OCI-M1 (cell line): Measurements from ENCODE around the gene IL1R1.

Source experiments
- DNase-seq: peaks from one replicate; lab custom pipeline; 2025; lab: John Stamatoyannopoulos, UW

The IL1R1 gene

DNA sequence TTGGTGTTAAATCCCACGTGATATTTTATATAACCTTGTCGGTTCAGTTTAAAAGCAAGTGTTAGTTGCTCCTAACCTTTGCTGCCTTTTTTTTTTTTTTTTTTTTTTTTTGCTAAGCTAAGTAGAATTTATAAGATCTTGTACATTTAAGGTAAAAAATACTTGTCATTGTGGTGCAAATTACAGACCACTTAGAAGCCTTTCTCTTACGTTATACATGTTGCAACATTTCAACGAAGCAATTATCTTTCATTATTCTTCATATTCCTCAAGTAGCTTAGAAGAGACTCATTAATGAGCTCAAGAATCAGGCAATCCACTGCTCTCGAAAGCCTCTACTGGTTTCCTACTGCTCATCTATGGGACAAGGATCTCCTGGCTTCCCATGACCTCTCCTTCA lies 29.4 kb downstream of the IL1R1 start:
- DNase-seq = no peak

DNA sequence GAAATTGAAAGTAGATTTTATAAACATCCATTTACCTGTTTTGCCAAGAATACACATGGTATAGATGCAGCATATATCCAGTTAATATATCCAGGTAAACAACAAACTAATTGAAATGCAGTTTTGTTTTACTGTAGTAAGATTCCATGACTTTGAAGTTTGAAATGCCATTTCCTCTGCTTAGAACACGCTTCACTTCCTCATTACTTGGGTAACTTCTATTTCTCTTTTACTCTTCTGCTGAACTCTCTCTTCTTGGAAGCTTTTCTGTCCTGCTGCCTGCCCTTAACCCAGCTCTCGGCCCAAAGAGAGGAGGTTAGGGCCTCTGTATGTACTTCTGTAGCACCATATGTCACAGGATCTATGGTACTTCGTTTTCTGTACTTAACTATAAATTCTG lies 30.2 kb downstream of the IL1R1 start:
- DNase-seq = no peak

DNA sequence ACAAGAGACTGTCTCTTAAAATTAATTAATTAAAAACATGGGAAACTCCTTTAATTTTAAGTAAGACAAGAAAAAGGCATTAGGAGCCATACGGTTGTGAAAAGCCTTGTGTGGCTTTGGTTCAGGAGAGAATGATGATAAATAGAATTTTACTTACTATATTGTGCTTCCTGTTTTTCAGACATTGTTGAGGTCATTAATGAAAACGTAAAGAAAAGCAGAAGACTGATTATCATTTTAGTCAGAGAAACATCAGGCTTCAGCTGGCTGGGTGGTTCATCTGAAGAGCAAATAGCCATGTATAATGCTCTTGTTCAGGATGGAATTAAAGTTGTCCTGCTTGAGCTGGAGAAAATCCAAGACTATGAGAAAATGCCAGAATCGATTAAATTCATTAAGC lies 33.6 kb downstream of the IL1R1 start:
- no peak for DNase-seq

DNA sequence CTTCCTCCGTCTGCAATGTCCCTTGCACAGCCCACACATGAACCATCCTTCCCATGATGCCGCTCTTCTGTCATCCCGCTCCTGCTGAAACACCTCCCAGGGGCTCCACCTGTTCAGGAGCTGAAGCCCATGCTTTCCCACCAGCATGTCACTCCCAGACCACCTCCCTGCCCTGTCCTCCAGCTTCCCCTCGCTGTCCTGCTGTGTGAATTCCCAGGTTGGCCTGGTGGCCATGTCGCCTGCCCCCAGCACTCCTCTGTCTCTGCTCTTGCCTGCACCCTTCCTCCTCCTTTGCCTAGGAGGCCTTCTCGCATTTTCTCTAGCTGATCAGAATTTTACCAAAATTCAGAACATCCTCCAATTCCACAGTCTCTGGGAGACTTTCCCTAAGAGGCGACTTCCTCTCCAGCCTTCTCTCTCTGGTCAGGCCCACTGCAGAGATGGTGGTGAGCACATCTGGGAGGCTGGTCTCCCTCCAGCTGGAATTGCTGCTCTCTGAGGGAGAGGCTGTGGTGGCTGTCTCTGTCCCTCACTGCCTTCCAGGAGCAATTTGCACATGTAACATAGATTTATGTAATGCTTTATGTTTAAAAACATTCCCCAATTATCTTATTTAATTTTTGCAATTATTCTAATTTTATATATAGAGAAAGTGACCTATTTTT lies 35.4 kb downstream of the IL1R1 start:
- no peak for DNase-seq

DNA sequence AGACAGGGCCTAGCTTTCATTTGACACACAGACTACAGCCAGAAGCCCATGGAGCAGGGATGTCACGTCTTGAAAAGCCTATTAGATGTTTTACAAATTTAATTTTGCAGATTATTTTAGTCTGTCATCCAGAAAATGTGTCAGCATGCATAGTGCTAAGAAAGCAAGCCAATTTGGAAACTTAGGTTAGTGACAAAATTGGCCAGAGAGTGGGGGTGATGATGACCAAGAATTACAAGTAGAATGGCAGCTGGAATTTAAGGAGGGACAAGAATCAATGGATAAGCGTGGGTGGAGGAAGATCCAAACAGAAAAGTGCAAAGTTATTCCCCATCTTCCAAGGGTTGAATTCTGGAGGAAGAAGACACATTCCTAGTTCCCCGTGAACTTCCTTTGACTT lies 36.5 kb downstream of the IL1R1 start:
- no peak for DNase-seq

DNA sequence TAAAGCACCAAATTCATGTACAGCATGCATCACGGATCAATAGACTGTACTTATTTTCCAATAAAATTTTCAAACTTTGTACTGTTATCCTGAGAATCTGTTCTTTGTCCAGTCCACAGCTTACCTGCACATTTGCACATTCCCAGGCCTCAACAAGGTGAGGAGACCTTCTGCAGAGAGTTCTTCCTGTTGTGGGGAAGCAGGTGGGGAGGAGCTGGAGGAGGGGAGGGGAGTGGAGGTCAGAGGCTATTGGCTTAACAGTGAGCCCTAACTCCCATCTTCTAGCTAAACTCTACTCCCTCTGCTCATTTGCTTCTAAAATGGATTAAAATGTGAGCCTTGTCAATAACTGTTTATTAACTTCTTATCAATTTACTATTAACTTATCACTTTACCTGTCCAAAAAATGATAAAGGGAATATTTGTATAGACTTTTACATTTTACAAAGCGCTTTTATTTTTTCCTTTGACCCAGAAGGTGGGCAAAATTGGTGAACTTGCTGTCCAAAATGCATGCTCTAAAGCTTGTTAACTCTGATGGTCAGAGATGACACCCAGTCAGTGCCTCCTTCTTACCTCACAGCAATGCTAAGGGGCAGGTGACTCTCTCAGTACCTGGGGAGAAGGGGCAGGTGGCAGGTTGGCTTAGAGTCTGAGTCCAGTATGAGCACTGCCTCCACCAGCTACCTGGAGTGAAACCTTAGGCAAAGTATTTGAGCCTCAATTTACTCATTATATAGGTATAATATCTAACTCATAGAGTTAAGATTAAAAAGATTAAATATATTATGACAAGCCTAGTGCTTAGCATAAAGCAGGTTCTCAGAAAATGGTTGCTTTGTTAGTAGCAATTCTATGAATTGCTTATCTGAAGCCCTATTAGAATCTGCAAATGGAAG lies 37.5 kb downstream of the IL1R1 start:
- DNase-seq = no peak

DNA sequence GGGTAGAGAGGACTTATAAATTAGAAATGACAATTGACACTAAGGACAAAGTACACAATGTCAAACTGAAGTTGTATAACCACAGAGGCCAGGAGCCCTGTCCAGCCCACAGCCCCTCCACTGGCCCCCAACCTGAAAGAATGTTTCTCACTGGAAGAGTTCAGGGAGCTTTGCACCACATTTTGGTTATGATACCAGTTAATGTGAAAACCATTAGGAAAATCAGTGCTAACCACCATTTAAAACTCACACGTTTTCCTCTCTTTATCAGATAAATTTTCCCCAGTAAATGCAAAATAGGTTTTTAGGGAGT lies 38.1 kb downstream of the IL1R1 start:
- no peak for DNase-seq

DNA sequence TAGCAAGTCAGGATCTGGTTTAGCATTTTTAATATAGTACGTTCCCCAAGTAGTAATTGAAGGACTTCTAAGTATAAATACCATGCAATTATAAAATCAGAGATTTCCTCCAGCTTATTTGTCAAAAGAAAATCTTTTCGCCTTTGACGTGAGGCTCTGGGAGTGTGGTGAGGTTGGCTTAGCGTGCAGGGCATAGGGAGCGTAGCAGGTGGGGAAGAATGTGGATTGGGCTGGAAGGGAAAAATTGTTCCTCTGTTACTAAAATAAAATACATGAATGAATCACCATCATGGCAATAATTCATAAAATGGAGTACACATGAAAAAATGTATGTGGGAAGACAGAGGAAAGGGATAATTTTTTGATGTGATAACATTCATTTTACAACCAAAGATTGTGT lies 38.8 kb downstream of the IL1R1 start:
- DNase-seq = no peak

DNA sequence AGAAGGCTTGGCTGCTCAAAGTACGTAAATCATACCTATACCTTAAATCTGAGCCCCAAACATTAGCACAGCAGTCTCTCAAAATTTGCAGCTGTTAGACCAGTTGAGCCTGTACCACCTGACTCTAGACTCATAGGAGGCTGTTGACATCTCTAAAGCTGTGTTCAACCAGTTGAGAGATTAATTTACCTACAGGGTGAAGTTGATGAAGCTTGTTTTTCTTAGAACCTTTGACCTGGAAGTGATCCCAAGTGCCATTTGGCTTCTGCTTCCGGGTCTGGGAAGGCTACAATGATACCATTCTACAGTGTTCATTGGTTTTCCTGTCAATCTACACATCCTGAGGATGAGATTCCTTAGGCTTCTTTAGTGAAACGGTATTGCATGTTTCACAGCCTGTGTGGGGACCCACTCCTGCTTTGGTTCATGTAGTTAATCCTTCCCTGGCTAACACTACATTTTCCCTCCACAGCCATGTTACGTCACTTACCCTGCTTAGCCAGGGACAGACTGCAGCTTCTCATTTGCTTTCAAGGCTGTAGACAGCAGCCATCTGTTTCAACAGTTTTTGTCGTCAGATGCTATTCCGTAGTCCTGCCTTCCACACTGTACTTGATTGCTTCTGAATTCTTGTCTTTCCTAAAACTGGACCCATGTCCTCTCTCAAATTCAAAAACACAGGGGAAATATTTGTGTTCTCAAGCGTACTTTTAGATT lies 39.5 kb downstream of the IL1R1 start:
- DNase-seq = no peak

DNA sequence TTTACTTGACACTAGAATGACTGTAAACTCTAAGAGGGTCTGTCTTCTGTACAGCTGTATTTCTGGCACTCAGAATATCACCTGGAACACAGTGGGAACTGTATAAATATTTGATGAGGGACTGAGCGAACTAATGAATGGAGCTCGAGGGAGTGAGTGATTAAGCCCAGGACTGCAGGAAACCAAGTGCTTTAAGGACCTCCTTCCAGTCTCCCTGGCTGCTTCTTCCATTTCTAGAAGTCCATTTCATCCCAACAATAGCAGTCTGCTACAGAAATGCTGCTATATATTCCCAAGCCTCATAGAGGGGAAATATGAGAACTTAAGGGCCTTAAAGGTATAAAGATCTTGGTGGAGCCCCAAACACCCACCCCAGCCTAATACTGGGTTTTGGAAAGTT lies 41.5 kb downstream of the IL1R1 start:
- no peak for DNase-seq

DNA sequence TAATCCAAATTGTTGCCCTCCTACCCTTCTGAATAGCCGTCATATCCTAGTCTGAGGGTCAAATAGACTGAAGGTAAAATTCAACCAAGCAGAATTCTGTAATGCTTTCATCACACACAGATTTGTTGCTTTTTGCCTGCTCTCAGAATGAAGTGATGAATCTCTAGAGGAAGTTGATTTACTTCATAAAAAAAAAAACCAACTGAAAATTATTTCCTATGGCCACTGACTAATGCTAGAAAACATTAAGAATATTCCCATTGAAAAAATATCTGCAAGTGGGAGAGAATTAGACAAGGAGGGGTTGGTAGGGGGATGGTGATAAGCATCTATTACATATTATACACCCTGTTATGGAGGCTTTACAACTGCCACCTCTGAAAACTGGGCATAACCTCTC lies 42.0 kb downstream of the IL1R1 start:
- no peak for DNase-seq

DNA sequence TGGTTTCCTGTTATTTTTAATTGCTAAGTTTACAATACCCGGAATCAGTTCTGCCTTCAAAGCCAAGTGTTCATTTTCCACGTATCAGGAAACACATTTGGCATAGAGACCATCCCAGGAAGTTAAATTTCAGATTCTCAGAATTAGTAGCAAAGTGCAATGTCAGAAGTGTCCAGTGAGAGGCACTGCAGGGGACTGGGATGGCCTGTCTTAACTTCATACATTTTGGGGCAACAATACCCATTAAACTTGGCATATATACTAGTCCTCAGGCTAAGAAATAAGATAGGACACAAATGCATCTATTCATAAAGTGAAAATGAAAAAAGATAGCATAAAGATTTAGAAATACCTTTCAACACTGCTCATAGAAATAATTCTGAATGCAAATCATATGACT lies 42.8 kb downstream of the IL1R1 start:
- DNase-seq = peak; percentile 21

DNA sequence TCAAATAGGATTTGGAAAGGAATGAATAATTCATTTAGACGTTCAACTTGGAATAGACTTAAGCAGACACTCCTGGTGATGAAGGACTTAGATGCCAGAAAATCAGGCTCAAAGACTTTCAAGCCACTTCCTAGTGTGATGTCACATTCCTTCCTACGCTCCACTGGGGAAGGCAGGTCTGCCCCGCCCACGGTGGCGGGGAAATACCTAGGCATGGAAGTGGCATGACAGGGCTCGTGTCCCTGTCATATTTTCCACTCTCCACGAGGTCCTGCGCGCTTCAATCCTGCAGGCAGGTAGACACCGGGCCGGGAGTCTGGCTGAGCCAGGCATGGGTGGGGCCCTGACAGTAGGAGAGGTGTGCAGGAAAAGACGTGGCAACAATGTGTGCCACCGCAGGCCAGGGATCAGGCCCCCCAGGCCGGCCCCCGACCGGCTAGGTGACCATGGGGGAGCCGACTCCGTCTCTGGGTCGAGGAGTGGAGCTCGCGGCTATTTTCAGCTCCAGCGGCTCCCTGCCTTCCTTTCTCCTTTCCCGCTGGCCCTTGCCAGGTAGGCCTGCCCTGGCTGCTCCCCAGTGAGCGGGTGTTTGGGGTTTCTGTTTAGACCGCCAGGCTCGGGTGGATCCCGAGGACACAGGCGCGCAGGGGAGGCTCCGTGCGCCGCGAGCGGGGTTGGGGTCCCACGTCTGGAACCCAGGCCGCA lies 44.4 kb downstream of the IL1R1 start, which contains the start of gene IL1RL2:
TSS of gene IL1RL2 (plus strand) at position 233 of the 705 bp plus-strand sequence. CDS start 845 bp downstream, outside the sequence.
- DNase-seq = no peak

DNA sequence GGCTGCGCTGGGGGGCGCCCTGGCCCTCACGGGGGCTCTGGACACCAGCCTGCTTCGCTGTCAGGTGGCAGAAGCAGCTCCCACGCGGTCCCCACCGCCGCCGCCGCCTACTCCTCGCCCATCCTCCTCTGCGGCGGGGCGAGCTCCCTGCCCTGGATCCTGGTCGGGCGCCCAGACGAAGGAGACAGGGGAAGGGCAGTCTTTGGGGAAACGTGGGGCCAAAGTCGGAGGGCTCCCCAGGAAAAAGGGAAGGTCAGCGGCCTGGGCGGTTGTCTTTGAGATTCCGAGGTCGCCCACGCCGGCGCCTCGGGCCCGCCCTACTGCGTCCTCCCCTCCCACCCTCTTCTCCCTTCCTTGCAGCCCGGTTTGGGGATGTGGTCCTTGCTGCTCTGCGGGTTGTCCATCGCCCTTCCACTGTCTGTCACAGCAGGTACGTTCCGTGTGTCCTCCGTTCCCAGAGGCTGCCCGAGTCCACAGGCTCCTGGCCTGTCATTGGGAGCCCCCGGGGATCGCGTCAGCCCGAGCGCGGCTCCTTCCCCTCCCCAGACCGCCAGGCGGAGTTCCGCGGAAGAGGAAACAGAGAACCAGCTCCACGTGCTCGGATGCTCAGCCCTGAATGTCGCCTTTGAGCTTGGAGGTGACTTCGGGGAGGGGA lies 45.1 kb downstream of the IL1R1 start:
- DNase-seq = no peak

DNA sequence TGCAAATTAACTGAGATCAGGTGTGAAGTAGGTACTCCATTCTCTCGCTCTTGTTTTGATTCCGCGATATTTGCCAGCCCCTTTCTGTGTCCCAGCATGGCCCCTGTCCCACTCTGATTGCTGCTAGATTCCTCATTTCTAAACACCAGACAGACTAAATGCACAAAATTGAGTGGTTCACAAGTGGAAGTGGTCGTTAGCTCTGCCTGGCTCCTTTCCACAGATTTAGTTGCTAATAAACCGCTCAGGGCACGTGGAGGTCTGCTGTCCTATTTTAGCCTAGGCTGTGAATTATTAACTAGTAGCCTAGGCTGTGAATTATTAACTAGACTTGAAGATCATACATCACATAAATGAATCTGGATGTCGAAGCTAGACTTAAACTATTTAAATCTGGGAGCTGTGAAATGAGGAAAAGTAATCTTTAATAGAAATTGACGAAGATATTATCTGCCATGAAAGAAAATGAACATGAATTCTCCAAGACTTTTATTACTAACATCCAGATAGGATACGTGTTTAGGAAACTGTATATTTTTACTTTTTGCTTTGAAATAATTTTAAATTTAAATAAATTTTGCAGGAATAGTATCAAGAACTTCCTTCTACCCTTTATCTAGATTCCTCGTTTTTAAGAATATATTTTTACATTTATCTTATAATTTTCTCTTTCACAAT lies 48.0 kb downstream of the IL1R1 start:
- DNase-seq = no peak

DNA sequence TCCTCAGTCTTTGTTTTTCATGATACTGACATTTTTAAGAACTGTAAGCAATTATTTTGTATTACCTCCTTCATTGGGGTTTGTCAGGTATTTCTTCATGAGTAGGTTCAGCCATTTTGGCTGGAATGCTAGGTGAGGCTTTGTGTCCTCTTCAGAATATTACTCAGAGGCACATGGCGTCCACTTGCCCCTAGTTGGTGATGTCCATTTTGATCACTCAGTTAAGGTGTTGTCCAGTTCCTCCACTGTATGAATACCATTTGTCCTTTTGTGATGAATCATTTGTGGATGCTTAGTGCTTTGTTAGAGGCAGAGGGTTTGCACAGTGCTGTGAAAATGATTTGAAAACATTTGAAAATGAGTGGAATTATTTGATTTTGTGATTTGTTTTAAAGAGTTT lies 49.0 kb downstream of the IL1R1 start:
- DNase-seq = no peak

DNA sequence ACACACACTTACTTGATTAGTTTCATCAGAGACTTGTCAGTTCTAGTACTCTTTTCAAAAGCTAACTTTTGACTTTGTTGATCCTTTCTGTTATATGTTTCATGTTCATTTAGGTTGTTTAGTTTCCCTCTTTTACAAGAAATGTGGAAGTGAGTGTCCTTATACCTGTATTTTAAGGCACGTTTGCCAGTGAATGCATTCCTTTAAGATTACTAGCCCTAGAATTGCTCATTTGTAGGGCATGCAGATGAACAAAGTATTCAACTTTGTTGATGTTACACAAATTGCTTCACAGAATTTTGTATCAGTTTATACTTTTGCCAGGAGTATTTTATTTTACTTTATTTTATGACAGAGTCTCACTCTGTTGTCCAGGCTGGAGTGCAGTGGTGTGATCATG lies 50.5 kb downstream of the IL1R1 start:
- DNase-seq = no peak

DNA sequence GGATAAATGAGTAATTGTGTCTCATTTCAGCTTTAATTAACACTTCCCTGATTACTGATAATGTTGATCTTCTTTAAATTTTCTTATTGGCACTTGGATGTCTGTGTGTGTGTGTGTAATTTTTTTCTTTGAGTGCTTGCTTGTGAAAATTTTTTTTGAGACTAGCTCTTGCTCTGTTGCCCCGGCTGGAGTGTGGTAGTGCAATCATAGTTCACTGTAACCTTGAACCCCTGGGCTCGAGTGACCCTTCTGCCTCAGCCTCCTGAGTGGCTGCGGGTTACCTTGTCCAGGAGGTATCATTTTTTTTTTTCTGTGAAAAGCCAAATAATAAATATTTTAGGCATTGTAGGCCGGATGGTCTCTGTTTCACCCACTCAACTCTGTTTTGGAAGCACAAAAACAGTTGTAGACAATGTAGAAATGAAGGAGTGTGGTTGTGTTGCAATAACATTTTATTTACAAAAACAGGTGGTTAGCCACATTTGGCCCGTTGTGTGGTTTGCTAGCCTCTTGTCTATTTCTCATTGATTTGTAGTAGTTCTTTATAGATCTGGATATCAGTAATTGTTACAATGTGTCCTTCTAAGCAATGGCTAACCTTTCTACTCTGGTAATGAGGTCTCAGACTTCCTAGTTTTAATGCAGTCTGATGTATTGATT lies 52.2 kb downstream of the IL1R1 start:
- DNase-seq = no peak

DNA sequence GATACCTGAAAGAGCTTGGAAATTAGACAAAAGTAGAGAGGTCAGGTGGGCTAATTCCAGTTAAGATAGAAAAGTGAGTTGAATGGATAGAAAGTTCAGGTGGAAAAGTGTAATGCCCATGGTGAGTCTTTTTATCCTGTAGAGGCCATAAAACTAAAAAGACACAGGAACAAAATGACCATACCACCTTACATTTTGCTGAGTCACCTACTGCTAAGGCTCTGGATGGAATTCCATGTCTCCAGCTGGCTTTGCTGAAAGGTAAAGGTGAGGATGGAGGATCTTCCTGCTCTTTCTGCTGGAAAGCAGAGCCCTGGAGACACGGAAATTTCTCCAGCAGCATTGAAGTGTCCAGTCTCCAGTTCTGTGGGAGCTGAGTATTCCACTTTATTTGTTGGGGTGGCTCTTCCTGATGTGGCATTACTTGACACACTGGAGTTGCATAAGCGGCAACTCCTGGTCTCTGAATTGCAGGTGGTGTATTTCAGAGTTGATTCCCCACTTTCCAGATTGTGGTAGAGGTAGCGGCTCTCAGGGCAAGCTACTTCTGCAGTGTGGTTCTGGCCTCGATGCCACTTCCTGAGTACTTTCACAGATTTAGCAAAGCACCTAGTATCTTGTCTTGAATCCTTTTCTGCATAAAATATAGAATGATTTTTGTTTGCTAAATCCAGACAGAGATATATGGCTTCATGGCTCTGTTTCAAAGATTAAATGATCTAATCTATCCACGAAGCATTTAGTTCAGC lies 55.0 kb downstream of the IL1R1 start:
- no peak for DNase-seq

DNA sequence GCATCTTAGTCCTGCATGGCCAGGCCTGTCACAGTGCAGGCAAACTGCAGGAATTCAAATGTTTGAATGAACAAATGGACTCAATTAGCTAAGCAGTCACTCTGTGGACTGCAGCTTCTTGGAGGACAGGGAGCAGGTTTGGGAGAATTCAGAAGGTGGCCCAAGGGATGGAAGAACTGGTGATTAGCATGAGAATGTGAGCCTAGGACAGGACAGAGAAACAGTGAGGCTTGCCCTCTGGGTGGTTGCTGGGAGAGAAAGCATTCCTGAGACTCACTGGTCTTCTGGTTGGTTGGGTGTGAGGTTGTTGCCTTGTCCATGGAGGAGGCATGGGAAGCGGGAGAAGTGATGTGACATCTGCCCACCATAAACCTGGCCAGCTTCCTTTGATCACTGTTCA lies 58.0 kb downstream of the IL1R1 start:
- DNase-seq = no peak
